ENCODE results near the gene CHD2. TPM values are rescaled to one million over a fixed set of nuclear protein-coding genes. Genes with fewer than 3 reads are reported as not detected.

The CHD2 gene
- total RNA-seq, 1 experiment from 2014 or later: 63.3 TPM

DNA sequence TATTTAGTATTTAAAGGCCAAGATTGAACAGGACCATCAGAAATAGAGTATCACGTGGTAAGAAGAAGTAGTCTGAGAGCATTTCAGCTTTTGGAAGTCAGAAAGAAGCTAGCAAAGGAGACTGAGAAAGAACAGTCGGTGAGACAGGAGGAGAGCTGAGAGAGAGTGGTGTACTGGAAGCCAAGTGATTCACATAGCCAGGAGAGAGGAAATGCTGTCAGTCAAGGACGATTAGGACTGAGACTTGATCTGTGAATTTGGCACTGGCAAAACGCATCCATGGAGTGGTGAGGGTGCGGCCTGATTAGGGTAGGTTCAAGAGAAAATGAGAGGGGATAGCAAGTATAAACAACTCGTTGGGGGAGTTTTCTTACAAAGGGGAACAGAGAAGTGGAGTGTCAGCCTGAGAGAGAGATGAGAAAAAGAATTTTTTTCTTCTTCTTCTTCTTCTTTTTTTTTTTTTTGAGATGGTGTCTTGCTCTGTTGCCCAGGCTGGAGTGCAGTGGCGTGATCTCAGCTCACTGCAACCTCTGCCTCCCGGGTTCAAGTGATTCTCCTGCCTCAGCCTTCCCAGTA is 44.9 kb downstream of the CHD2 start:
- no peak overlapping the region for H3K4me3 Mint-ChIP-seq
- Histone ChIP-seq H2BK120ac (ENCODE audit: low read depth, low read length, poor library complexity, severe bottlenecking) (no peak overlapping the region), H4K91ac (ENCODE audit: insufficient read length, low read depth, low read length) (no peak overlapping the region), H3K79me1 (ENCODE audit: insufficient read depth, low read depth, low read length, poor library complexity, severe bottlenecking) (no peaks in the 10 kb centered on the region), H2BK20ac (ENCODE audit: low read depth, low read length, poor library complexity, severe bottlenecking) (no peak overlapping the region), H3K18ac (ENCODE audit: insufficient read length, low read depth, low read length) (no peak overlapping the region), H3K9me3 (ENCODE audit: control insufficient read depth, low read depth, low read length) (peaks cover 27% of the 10 kb centered on the region), H3K4me2 (ENCODE audit: insufficient read depth, insufficient read length, low read length) (no peak overlapping the region), H3K23me2 (ENCODE audit: insufficient read length, low read depth, low read length, poor library complexity, severe bottlenecking) (no peaks in the 10 kb centered on the region), H2AFZ (ENCODE audit: low read length) (no peak overlapping the region), H3K27ac (ENCODE audit: insufficient read length, low read depth, low read length) (no peak overlapping the region), H4K5ac (ENCODE audit: insufficient read length, low read depth, low read length) (no peak overlapping the region), H2BK12ac (ENCODE audit: insufficient read length, low read depth, low read length) (no peak overlapping the region), H3K4ac (ENCODE audit: low read depth, low read length) (no peak overlapping the region), H3K14ac (ENCODE audit: insufficient read depth, low read length) (no peak overlapping the region), H4K8ac (replicated peaks; ENCODE audit: insufficient read length, low read depth, low read length) (no peak overlapping the region), H3K9ac (ENCODE audit: extremely low read depth, insufficient read length, low read length) (no peak overlapping the region), H3K23ac (ENCODE audit: insufficient read length, low read depth, low read length) (no peak overlapping the region), H2BK15ac (ENCODE audit: low read depth, low read length) (no peak overlapping the region), H3K27me3 (ENCODE audit: insufficient read depth, low read length) (no peaks in the 10 kb centered on the region), H2BK5ac (ENCODE audit: insufficient read length, low read length) (no peak overlapping the region), H3K79me2 (ENCODE audit: insufficient read depth, low read length) (peaks cover 2% of the 10 kb centered on the region; the same call in 1 of the 2 replicates), H4K20me1 (ENCODE audit: control insufficient read depth, insufficient read depth, insufficient read length) (no peaks in the 10 kb centered on the region), H3K4me1 (ENCODE audit: insufficient read depth, low read length) (no peaks in the 10 kb centered on the region), H3T11ph (ENCODE audit: low read length) (no peak overlapping the region), H3K56ac (ENCODE audit: insufficient read length, low read depth, low read length) (no peak overlapping the region), H2AK5ac (ENCODE audit: insufficient read length, low read length) (no peak overlapping the region)
- H3K27me3 Mint-ChIP-seq (ENCODE audit: low read depth): peaks cover 1% of the 10 kb centered on the region
- H3K9me3 Mint-ChIP-seq: peaks cover 27 to 32% of the 10 kb centered on the region in 2 experiments
- H3K4me1 Mint-ChIP-seq: no peaks in the 10 kb centered on the region
- H3K27ac Mint-ChIP-seq: no peak overlapping the region; a peak in 1 of 7 replicates
- no CpG with 5 or more reads among the region's 8 CpGs for WGBS (ENCODE audit: extremely low coverage, insufficient read length, low lambda C conversion rate)
- DNase-seq: no peak
- TF ChIP-seq, protein P1, sequence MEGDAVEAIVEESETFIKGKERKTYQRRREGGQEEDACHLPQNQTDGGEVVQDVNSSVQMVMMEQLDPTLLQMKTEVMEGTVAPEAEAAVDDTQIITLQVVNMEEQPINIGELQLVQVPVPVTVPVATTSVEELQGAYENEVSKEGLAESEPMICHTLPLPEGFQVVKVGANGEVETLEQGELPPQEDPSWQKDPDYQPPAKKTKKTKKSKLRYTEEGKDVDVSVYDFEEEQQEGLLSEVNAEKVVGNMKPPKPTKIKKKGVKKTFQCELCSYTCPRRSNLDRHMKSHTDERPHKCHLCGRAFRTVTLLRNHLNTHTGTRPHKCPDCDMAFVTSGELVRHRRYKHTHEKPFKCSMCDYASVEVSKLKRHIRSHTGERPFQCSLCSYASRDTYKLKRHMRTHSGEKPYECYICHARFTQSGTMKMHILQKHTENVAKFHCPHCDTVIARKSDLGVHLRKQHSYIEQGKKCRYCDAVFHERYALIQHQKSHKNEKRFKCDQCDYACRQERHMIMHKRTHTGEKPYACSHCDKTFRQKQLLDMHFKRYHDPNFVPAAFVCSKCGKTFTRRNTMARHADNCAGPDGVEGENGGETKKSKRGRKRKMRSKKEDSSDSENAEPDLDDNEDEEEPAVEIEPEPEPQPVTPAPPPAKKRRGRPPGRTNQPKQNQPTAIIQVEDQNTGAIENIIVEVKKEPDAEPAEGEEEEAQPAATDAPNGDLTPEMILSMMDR (conservative IDR thresholded peaks at IDR 0.05): no peak
- H3K36me3 Mint-ChIP-seq (ENCODE audit: insufficient read depth in 1 of 3, low read depth in 3 of 3): peaks cover 83 to 95% (median 94%) of the 10 kb centered on the region in 3 experiments

All from H9 (cell line).